ENCODE results near the gene ZNF653. TPM values are rescaled to one million over a fixed set of nuclear protein-coding genes. Genes with fewer than 3 reads are reported as not detected.
"Not testable (repeated sequence)": the region's sequence is repeated elsewhere in the genome, so short reads cannot be mapped to it uniquely, and the experiment has no call there.

The ZNF653 gene
- total RNA-seq, 1 donor from 2014 or later, result 5.3 TPM

DNA sequence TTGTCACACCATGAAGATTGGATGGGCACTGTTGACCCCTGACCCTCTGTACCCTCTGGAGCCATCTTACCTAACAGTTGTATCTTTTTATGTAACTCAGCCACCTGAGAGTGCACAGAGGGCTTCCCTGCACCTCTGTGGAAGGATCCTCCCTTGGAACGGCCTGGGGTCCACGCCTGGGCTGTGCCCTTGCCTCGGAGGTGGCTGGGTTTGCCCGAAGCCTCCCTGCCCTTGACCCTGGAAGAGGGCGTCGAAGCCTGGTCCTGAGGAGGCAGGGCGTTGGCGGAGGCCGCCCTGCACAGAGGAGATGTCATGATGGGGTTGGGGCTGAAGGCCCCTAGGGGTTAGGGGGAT lies 71.0 kb downstream of the ZNF653 start:
- no peak for DNase-seq (ENCODE audit: low read depth in 2 of 2)

DNA sequence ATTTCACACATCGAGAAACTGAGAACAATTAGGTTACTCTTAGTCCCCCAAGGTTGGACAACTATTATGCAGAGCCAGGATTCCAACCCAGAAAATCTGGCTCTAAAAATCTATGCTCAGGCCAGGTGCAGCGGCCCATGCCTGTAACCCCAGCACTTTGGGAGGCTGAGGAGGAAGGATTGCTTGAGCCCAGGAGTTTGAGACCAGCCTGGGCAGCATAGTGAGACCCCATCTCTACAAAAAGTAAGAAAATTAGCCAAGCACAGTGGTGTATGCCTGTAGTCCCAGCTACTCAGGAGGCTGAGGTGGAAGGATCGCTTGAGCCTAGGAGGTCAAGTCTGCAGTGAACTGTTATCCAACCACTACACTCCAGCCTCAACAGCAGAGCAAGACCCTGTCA lies 72.1 kb downstream of the ZNF653 start:
- DNase-seq (ENCODE audit: low read depth in 2 of 2), result not testable (repeated sequence)

Other genes starting within 250 kb of the ZNF653 start
- 56.1 and 92.4 TPM in 2 replicates for gene DOCK6, start 243.3 kb downstream of the ZNF653 start, total RNA-seq
- not detected in 2 replicates for gene TSPAN16, start 209.7 kb downstream of the ZNF653 start, total RNA-seq
- 34.7 and 35.5 TPM in 2 replicates for gene RAB3D, start 166.2 kb downstream of the ZNF653 start, total RNA-seq
- gene TMEM205, start 159.6 kb downstream of the ZNF653 start, total RNA-seq, result 77.7 and 127 TPM in 2 replicates
- 3.9 and 7.0 TPM in 2 replicates for gene CCDC159, start 159.3 kb downstream of the ZNF653 start, total RNA-seq
- gene PLPPR2, start 150.4 kb downstream of the ZNF653 start, total RNA-seq, result 4.2 and 10.1 TPM in 2 replicates
- 1.0 and 1.1 TPM in 2 replicates for gene SWSAP1, start 131.2 kb downstream of the ZNF653 start, total RNA-seq
- gene EPOR, start 121.5 kb downstream of the ZNF653 start, total RNA-seq, result 4.2 and 6.8 TPM in 2 replicates
- 0.63 and 0.64 TPM in 2 replicates for gene RGL3, start 86.5 kb downstream of the ZNF653 start, total RNA-seq
- under 0.01 and 0.13 TPM in 2 replicates for gene ODAD3, start 70.7 kb downstream of the ZNF653 start, total RNA-seq
- 101 and 136 TPM in 2 replicates for gene PRKCSH, start 70.2 kb downstream of the ZNF653 start, total RNA-seq
- gene ELAVL3, start 24.8 kb downstream of the ZNF653 start, total RNA-seq, result not detected in 2 replicates
- 22.4 and 22.6 TPM in 2 replicates for gene ECSIT, start 23.3 kb upstream of the ZNF653 start, total RNA-seq
- gene CNN1, start 33.0 kb upstream of the ZNF653 start, total RNA-seq, result not detected in 2 replicates
- 23.8 and 24.1 TPM in 2 replicates for gene ELOF1, start 53.4 kb upstream of the ZNF653 start, total RNA-seq
- gene ACP5, start 71.8 kb upstream of the ZNF653 start, total RNA-seq, result 0.26 and 0.38 TPM in 2 replicates
- gene ZNF627, start 91.6 kb upstream of the ZNF653 start, total RNA-seq, result 17.3 and 21.4 TPM in 2 replicates
- gene ZNF823, start 233.1 kb upstream of the ZNF653 start, total RNA-seq, result 7.1 and 9.1 TPM in 2 replicates

Data from dermis microvascular lymphatic vessel endothelial cell (primary cell).